Adipose tissue (tissue), 3 donors: ENCODE data around the gene R3HDM4. TPM values are rescaled to one million over a fixed set of nuclear protein-coding genes. Genes with fewer than 3 reads are reported as not detected.

Experiments
- H3K27ac ChIP-seq: one replicate; pipeline ENCODE4 v1.5.1; 2013; ENCODE audit warnings: low read depth, low read length
- WGBS, 3 donors: extraction: QIAGEN DNeasy Blood & Tissue Kit; methylation state at CpG; one replicate each; pipeline ENCODE4 v1.1.7; 2013; 5-methylcytosine and 5-hydroxymethylcytosine counted together
- polyA plus RNA-seq, 3 donors: library from polyadenylated mRNA; stranded (reverse); fragments of 200-250 nt; gene quantifications; one replicate each; pipeline ENCODE4 v1.2.3, GENCODE V29; 2013
- donor health status: healthy with polysubstance abuse.
- donor health status: Bipolar disorder and iron deficiency.
- donor health status: healthy.

Gene R3HDM4
- polyA plus RNA-seq, 3 donors: 44.6 to 59.1 (median 57.9) TPM

DNA sequence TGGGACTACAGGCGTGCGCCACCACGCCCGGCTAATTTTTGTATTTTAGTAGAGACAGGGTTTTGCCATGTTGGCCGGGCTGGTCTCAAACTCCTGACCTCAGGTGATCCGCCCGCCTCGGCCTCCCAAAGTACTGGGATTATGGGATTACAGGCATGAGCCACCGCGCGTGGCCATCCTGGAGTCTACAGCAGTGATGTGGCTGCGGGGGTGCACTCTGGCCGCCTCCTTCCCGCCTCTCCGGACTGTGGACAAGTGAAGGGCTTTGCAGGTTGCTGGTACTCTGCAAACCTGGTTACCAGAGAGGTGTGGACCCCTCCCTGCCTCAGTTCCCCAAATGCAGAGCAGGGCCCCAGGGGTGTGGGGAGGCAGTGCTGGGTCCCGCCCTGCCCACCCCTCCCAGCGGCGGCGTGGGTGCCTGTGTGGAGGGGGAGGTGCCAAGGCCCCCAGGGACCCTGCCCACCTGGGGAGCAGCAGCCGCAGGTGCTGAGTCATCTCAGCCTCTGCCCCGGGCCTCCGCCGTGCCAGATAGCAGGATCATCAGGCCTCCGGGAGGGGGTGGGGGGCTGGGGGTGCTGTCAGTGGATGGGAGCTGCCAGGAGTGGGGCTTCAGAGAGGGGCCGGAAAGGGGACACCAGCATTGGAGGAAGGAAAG, 36.0 kb upstream of the R3HDM4 start:
- no peak overlapping the region for H3K27ac ChIP-seq
- WGBS, 3 donors: 80 to 91% (median 84%) methylated on average over 20 to 25 of the region's 25 CpGs

DNA sequence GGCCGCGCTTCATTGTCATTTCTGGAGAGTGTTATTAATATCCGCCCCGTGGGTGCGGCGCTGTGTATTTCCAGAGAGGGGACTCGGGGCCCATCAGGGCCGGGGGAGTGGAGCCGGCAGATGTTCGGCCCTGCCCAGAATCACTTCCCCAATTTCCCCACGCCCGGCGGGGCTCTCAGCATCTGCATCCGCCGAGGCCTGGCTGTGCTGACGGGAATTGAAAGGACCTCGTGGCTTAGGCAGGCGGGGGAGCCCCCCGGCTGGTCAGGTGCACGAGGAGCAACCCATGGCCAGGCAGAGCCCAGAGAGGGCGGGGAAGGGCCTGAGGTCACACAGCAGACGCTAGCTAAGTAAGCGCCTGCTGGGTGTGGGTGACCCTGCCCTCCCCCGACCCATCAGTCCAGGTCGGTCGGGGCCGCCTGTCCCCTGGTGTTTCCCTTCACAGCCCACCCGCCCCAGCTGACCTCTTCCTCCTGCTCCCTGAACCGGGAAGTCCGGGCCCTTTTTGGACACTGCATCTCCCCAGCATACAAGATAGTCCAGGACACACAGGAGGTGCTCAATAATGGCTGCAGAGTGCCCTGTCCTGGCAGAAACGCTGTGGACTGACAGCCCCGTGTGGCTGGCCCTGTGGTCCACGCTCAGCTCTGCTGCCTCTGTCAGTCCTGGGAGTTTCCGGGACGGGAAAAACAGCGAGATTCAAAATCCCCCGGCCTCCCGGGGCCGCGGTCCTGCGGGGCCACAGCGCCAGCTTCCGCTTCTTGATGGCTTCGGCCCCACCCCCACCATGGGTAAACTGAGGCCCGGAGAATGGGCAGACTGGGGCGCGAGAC, 34.9 kb upstream of the R3HDM4 start:
- 69 to 84% (median 74%) methylated on average over 45 to 47 of the region's 47 CpGs for WGBS, 3 donors
- no peak overlapping the region for H3K27ac ChIP-seq

DNA sequence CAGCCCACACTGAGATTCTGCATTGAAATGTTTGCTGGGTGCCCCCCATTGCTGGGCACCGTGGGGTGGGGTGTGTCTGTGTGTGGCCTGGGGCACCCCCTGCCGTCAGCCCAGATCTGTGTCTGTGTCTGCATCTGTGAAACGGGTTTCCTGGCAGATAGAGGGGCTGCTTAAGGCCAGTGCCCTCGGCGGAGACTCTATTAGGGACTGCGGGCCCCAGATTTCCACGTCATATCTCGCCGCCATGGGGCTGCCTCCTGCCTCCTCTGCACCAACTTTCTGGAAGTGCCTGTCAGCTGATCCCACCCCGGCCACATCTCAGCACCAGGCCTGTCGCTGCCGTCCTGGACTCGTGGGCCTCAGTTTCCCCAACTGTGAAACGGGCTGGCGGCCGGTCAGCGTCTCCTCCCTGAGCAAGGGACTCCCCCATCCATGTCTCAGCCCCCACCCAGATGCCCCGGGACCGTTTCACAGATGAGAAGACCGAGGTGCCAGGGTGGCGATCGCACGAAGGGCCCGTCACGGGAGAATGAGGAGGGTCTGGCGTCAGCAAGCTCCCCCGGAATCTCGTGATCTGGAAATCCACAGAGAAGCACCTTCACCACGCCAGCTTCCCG, 34.2 kb upstream of the R3HDM4 start:
- no peak overlapping the region for H3K27ac ChIP-seq
- WGBS, 3 donors: 74 to 91% (median 80%) methylated on average over 29 to 30 of the region's 30 CpGs

DNA sequence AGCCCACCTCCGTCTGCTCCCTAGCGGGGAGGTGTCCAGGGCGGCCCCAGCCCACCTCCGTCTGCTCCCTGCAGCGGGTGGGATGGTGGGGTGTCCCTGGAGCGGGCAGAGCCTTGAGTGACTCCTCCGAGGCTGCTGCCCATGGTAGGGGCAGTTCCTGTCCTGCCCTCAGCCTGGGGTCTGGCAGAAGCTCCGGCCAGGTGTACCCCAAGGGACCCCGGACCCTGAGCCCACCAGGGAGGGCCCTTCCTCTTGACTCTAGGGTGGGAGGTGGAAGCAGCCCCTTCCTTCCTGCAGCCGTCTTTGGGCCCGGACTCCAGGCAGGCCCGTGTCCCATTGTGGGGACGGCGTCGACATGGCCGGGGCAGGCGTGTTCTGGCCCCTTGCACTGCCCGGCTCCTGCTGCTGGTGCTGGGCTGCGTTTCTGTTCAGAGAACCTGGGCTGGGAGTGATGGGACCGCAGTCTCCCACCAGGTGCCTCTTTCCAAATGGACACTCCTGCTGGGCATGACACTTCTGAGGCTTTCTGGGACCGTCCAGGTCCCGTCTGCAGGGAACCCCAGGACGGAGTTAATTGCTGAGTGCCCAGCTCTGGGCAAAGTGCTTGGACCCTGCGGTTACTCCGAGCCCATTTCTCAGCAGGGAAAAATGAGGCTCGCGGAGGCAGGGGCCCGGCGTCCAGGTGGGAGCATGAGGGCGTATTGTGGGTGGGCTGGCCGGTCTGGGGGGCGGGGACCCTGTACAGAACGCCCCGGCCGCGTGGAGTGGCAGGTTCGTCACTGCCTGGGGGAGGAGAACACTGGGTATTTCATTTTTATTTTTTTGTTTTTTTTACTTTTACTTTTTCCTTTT, 32.6 kb upstream of the R3HDM4 start:
- WGBS, 3 donors: 89 to 90% (median 90%) methylated on average over 37 of the region's 37 CpGs
- no peak overlapping the region for H3K27ac ChIP-seq

DNA sequence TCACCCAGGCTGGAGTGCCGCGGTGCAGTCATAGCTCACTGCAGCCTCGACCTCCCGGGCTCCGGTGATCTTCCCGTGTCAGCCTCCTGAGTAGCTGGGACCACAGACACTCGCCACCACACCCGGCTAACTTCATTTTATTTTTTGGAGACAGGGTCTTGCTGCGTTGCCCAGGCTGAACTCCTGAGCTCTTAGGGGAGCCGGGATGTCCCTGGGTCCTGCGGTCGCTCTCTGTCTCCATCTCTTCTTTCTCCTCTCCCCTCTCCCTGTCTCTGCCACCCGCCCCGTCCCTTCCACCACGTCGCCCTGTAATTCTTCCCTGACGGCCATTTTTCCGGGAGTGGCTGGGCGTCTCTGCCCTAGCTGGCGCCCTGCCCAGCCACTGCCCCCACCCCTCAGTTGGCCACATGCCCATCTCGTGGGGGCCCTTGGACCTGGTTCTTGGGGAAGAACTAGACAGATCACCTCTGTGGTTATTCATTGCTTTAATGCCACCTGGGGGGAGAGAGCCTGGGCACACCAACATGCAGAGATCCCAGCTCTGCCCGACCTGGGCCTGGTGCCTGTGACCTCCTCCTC, 31.7 kb upstream of the R3HDM4 start:
- WGBS, 3 donors: 61 to 69% (median 64%) methylated on average over 22 of the region's 22 CpGs

DNA sequence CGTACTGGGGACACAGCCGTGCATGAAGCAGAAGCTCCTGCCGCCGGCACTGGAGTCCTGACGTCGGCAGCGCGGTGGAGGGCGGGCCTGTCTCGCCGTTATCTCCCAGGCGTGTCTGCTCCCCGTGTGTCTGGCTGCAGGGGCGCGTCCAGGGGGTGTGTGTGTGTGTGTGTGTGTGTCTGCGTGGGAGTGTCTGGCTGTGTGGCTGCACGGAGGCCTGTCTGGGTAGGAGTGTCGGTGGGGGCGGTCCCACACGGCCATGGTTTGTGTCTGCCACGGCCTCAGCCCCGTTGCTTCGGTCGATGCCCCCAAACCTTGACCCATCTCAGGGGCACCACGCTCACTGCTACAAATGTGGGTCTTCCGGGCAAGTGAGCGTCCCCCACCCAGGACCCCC, 31.1 kb upstream of the R3HDM4 start:
- 49 to 71% (median 58%) methylated on average over 27 of the region's 27 CpGs for WGBS, 3 donors

More for the DNA sequence above, 31.7 kb upstream of the R3HDM4 start:
- H3K27ac ChIP-seq: no peak overlapping the region

DNA sequence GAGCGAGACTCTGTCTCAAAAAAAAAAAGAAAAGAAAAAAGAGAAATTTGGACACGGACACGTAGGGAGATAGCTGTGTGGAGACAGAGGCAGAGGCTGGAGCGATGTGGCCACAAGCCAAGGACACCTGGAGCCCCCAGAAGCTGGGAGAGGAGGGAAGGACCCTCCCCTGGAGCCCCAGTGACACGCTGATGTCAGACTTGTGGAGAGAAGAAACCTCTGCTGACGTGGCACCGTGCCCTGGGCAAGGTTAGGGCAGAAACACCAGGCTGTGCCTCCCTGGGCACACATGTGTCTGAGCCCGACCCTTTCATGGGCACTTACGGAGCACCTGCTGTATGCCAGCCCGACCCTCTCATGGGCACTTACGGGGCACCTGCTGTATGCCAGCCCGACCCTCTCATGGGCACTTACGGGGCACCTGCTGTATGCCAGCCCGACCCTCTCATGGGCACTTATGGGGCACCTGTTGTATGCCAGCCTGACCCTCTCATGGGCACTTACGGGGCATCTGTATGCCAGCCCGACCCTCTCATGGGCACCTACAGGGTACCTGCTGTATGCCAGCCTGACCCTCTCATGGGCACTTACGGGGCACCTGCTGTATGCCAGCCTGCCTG, 30.6 kb upstream of the R3HDM4 start:
- WGBS, 3 donors: 90 to 96% (median 95%) methylated on average over 15 to 17 of the region's 17 CpGs
- no peak overlapping the region for H3K27ac ChIP-seq

More for the DNA sequence above, 31.1 kb upstream of the R3HDM4 start:
- H3K27ac ChIP-seq: no peak overlapping the region

DNA sequence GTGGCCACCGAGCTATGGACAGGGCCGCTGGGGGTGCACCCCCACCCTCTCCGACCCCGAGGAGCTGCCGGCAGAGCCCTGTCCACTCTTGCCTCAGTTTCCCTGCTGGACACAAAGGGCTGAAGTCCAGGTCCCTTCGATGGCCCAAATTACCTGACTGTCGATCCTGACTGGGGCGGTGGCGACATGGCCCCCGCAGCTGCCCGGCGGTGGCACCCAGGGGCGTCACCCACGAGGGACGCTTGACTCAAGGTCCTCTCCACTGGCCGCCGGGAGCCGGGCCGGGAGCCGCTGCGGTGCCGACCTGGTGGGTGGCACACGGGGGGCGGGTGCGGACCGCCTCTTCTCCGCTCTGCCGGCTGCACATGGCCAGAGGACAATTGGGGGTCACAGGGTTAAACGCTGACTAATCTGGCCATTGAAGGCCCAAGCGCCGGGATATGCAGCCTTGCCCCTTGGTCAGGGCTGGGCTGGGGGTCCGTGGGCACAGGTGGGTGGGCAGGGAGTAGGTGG, 29.2 kb upstream of the R3HDM4 start:
- WGBS, 3 donors: 90 to 94% (median 92%) methylated on average over 26 to 32 of the region's 32 CpGs

DNA sequence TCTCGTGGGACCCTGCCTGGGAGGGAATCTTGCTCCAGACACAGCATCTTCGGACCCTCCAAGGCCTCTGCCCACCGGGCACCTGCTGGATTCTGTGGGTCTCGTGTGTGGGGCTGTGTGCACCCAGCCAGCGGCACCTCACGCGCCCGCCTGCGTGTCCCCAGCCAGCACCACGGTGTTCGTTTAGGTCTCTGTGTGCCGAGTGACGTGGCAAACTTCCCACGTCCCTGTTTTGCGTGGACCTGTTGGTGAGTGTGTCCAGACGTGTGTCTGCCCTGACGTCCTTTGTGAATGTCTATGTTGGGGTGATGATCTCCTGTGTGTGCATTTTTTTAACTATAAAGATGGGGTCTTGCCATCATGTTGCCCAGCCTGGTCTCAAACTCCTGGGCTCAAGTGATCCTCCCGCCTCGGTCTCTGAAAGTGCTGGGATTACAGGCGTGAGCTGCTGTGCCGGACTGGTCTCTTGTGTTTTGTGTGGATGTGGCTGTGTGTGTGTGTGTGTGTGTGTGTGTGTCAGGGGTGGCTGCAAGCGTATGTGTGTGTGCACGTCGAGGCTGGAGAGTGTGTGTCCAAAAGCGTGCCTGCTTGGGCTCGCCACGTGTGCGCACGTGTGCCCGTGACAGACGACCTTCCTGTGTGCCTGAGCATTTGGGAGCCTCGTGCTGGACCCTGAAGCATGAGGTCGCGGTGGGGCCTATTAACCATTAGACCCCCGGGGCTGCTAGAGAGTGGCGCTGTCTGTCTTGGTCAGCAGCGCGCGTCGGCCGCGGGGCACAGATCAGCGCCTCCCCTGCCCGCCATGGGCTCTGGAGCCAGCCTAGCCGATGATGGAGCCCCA, 28.5 kb upstream of the R3HDM4 start:
- 57 to 83% (median 78%) methylated on average over 41 to 45 of the region's 45 CpGs for WGBS, 3 donors
- no peak overlapping the region for H3K27ac ChIP-seq

More for the DNA sequence above, 29.2 kb upstream of the R3HDM4 start:
- H3K27ac ChIP-seq: no peak overlapping the region

DNA sequence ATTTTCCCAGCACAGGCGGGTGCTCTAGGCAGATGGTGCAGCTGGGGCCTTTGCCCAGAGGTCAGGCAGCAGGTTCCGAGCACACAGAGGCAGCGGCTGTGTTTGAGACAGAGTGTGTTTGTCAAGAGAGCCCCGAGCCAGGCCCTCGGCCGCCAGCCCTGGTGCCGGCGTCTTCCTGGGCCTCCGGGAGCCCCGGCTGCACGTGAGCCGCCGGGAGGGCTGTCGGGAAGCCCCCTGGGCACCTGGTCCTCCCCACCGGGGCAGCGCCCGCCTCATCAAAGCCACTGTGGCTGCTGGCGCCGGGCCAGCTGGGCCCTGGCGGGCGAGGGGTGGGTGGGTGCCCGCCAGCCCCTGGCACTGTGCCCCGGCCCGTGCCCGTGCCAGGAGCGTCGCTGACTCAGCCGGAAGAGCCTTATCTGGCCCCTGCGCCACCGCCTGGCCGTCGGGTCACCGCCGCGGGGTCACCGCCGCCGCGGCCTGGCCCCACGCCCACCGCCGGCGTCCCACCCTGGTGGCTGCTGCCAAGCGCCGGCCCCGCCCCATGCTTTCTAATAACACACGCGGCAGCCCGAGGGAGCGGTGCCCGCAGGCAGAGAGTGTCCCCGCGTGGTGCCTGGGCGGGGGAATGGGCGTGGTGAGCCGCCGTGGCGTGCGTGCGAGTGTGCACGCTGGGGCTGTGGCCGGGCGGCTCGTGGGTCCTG, 27.7 kb upstream of the R3HDM4 start:
- WGBS, 3 donors: 2 to 36% (median 33%) methylated on average over 44 to 64 of the region's 64 CpGs

DNA sequence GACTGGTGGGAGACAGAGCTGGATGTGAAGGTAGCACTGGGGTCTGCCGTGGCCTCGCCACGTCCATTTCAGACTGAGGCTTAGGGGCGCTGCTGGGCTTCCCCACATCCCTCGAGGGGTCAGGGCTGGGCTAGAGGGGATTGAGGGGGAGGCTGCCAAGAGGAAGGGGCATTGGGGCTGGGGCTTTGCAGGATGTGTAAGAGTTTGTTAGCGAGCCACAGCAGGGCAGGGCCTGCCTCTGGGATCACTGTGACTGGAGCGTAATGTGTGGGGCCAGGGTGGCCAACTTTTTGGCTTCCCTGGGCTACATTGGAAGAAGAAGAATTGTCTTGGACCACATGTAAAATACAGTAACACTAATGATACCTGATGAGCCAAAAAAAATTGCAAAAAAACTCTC, 26.9 kb upstream of the R3HDM4 start:
- H3K27ac ChIP-seq: no peak overlapping the region
- WGBS, 3 donors: 95 to 98% (median 97%) methylated on average over 7 of the region's 7 CpGs

More for the DNA sequence above, 27.7 kb upstream of the R3HDM4 start:
- peak overlapping the region; percentile 68 for H3K27ac ChIP-seq

DNA sequence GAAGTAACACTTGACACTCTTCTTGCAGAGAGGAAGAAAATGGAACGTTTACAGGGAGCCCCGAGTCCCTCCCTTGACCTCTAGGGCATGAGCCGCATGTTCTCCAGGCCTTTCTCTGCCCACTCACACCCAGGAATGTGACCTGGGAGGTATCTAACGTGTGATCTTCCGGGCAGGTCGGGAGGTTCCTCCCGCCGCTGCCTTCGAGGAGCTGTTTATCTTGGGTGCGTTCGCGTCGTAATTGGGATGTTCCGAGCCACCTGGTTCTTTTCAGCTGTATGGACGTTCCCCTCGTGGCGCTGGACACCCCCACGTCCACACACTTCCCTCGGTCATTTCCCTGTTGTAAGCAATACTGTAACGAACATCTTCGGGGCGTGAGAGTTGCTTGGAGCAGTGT, 26.4 kb upstream of the R3HDM4 start:
- 84 to 92% (median 89%) methylated on average over 22 of the region's 22 CpGs for WGBS, 3 donors
- no peak overlapping the region for H3K27ac ChIP-seq

DNA sequence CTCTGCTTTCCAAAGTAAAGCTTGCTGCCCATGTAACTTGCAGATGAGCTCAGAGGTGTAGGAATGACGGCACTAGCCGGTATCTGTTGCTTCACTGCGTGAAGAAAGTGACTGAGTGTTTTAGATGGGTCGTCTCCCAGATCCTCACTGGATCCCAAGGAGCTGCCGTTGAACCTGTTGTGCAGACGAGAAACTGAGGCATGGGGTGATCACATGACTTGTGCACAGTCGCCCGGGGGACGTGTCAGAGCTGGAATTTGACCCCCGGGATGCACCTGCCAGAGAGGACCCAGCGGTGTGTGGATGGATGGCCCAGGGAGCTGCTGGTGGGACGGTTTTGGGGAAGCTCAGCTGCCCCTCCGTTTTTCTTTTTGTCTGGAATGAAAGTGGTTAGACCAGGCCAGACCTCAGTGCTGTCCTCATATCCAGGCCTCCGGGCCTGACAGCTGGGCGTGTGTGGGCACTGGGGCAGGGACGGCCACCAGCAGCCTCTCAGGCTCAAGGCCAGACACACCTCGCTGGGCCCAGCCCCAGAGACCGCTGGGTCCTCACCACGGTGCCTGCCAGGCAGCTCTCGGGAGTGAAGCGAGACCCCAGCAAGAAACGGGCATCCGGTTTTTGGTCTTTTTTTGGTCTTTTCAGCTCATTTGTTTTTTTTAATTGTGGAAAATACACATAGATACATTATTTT, 25.4 kb upstream of the R3HDM4 start:
- no peak overlapping the region for H3K27ac ChIP-seq
- WGBS, 3 donors: 63 to 95% (median 92%) methylated on average over 23 of the region's 23 CpGs

DNA sequence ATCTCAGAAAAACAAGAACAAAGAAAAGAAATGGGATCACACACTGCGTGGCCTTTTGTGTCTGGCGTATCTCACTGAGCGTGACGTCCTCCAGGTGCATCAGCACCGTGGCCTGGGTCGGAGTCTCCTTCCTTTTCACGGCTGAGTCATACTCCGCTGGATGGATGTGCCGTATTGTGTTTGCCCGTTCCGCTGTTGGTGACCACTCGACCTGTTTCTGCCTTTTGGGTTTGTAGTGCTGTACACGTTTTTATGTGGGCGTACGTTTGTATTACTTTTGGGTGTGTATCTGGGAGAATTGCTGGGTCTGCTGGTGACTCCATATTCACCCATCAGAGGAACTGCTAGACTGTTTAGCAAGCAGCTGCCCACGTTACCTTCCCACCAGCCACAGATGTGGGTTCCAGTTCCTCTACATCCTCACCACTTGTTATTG, 24.3 kb upstream of the R3HDM4 start:
- WGBS, 3 donors: 86 to 91% (median 87%) methylated on average over 16 of the region's 16 CpGs
- H3K27ac ChIP-seq: no peak overlapping the region

DNA sequence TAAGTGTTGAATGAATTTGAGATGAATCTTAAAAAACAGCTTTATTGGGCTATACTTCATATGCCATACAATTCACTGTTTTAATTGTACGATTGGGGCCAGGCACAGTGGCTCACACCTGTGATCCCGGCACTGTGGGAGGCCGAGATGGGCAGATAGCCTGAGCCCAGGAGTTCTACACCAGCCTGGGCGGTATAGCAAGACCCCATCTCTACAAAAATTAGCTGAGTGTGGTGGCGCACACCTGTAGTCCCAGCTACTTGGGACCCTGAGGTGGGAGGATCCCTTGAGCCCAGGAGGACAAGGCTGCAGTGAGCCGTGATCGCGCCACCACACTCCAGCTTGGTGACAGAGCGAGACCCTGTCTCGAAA, 23.1 kb upstream of the R3HDM4 start:
- 96 to 99% (median 98%) methylated on average over 10 of the region's 10 CpGs for WGBS, 3 donors
- no peak overlapping the region for H3K27ac ChIP-seq
